Esophagus squamous epithelium (tissue), 5 donors: ENCODE data around the gene SFTPD. TPM values are rescaled to one million over a fixed set of nuclear protein-coding genes. Genes with fewer than 3 reads are reported as not detected.
"Not testable (repeated sequence)": the region's sequence is repeated elsewhere in the genome, so short reads cannot be mapped to it uniquely, and the experiment has no call there.

Experiments used
- DNase-seq: peaks from one replicate; lab custom pipeline; 2025; lab: John Stamatoyannopoulos, UW
- H3K27ac ChIP-seq, 4 donors: fragments of 200-600 bp; sonication (generic); one replicate each; pipeline ENCODE4 v1.5.1; 2016 to 2019; ENCODE audit warnings: mild to moderate bottlenecking in 1 of 4
- H3K27me3 ChIP-seq, 4 donors: fragments of 200-600 bp; sonication (generic); 1 replicate in 3 of 4; 2 replicates in 1 of 4; pipeline versions ENCODE4 v1.5.1 to v1.6.0; 2017 to 2021; ENCODE audit warnings: antibody characterized with exemption in 1 of 4
- H3K36me3 ChIP-seq, 3 donors: fragments of 200-600 bp; sonication (generic); one replicate each; pipeline ENCODE4 v1.5.1; 2016 to 2019
- H3K4me1 ChIP-seq, 3 donors: fragments of 200-600 bp; sonication (generic); one replicate each; pipeline ENCODE4 v1.5.1; 2017 to 2019
- H3K4me3 ChIP-seq, 4 donors: fragments of 200-600 bp; sonication (generic); 1 replicate in 3 of 4; 2 replicates in 1 of 4; pipeline ENCODE4 v1.5.1; 2016 to 2019; ENCODE audit warnings: mild to moderate bottlenecking in 2 of 4, moderate library complexity in 1 of 4
- H3K9me3 ChIP-seq, 3 donors: fragments of 200-600 bp; sonication (generic); one replicate each; pipeline ENCODE4 v1.5.1; 2016 to 2019
- POLR2A ChIP-seq, 4 donors: fragments of 450-650 bp; IDR thresholded peaks; one replicate each; pipeline ENCODE4 v1.6.1; 2017; ENCODE audit warnings: antibody characterized with exemption in 4 of 4, mild to moderate bottlenecking in 4 of 4, moderate library complexity in 3 of 4
- WGBS, 2 donors: methylation state at CpG; one replicate each; pipeline ENCODE4 v1.1.5; 2018; 5-methylcytosine and 5-hydroxymethylcytosine counted together
- intact Hi-C: fragments of 100-400 bp; cut with DNase I; formaldehyde crosslinking; loops from one replicate; pipeline ENCODE4 v1.15.0; 2022
- total RNA-seq, 4 donors: library from RNA; depleted of rRNA; stranded (reverse); fragments of >200 nt; gene quantifications; one replicate each; pipeline ENCODE4 v1.1.0, GENCODE V29; 2016
- TF ChIP-seq, protein P1 (sequence below), 6 experiments: fragments of 450-650 bp in 4 of 6; fragments of 200-600 bp in 2 of 6; sonication (generic) in 2 of 6; IDR thresholded peaks; one replicate each; pipeline ENCODE4 v1.5.1; 2016 to 2019; ENCODE audit warnings: antibody characterized with exemption in 6 of 6, mild to moderate bottlenecking in 4 of 6, moderate library complexity in 4 of 6
- donor health status: DM: yes; HTN: yes; CAD: no.

Gene SFTPD
- total RNA-seq, 4 donors from 2014 or later = 0.83 to 1.2 (median 1.0) TPM

DNA sequence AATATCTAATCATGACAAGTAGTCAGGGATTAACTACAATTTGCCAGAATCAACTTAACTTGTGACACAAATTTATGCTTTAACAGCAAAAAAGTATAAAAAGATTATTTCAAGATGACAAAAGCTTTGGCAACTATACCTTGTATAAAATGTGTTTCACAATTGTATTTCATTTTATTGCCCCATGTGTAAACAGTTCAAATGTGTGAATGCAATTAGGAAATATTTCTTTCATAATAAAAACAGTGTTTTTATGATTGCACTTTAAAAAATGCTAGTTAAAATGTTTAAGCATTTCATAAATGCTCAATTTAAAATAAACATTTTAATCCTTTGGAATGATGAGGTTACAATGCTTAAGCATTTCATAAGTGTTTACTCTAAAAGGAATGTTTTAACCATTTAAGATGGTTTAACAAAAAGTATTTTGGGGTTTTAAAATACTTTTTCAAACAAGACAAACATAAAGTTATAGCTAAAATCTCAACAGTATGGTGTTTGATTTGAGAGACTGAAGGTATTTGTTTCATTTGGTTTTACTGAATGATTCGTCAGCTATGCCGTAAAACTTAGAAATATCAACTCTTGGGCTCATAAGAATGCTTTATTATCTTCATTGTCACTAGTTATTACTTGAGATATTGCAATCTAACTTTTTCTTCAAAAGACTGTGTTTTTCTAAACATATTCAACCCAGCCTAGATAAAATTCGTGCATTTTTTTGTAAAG is 50.1 kb downstream of the SFTPD start:
- intact Hi-C loops = no loop called here
- no peak overlapping the region for H3K4me3 ChIP-seq
- whole genome bisulfite sequencing, 2 donors = 76% methylated on average over 3 of the region's 3 CpGs
- H3K4me1 ChIP-seq = no peaks in the 10 kb centered on the region
- no peak overlapping the region for H3K27ac ChIP-seq
- H3K36me3 ChIP-seq = no peaks in the 10 kb centered on the region
- H3K27me3 ChIP-seq = peaks cover 0 to 14% (median 0%) of the 10 kb centered on the region in 4 donors
- H3K9me3 ChIP-seq = no peaks in the 10 kb centered on the region
- DNase-seq = no peak
- TF ChIP-seq POLR2A (IDR thresholded peaks at IDR 0.05) = no peak
- TF ChIP-seq, protein P1, sequence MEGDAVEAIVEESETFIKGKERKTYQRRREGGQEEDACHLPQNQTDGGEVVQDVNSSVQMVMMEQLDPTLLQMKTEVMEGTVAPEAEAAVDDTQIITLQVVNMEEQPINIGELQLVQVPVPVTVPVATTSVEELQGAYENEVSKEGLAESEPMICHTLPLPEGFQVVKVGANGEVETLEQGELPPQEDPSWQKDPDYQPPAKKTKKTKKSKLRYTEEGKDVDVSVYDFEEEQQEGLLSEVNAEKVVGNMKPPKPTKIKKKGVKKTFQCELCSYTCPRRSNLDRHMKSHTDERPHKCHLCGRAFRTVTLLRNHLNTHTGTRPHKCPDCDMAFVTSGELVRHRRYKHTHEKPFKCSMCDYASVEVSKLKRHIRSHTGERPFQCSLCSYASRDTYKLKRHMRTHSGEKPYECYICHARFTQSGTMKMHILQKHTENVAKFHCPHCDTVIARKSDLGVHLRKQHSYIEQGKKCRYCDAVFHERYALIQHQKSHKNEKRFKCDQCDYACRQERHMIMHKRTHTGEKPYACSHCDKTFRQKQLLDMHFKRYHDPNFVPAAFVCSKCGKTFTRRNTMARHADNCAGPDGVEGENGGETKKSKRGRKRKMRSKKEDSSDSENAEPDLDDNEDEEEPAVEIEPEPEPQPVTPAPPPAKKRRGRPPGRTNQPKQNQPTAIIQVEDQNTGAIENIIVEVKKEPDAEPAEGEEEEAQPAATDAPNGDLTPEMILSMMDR (IDR thresholded peaks at IDR 0.05) = no peak

DNA sequence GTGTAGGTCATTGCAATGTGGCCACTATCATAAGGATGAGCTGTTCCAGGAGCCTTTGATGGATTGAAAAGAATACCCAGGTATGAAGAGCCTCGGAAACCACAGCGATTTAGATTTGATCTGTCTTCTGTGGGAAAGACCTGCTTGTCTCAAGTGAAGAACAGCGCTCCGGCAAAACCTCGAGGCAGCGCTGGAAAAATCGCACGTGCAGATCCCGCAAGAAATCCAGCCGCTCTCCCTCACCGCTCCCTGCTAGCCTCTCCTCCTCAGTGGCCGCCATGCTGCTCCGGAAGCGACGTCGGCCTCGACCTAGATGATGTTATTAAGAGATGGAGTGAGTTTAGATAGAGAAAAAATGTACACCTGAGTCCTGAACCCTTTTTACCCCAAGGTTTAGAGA is 56.0 kb downstream of the SFTPD start:
- H3K4me3 ChIP-seq, intact Hi-C loops, DNase-seq, H3K4me1 ChIP-seq, H3K9me3 ChIP-seq, H3K27me3 ChIP-seq, H3K36me3 ChIP-seq, H3K27ac ChIP-seq: not testable (repeated sequence)
- 90 to 91% methylated on average over 16 to 17 of the region's 17 CpGs for WGBS, 2 donors

DNA sequence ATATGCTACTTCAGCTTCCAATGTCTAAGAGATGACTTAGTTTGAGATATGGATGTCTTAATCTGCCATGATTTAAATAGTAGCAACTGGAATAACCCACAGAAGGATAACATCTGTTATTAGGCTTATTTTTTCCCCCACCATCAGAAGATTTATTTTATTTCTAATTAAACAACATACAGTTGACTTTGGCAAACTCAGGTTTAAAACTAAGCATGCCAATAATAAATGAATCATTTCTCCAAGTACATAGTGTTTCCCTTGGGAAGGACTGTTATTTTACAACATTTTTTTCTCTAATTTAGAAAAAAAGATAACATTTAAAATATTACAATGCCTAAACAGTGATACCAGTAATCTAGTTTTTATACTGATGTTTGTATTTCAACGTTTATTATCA is 58.4 kb downstream of the SFTPD start:
- 22 to 29% methylated on average over 1 of the region's 1 CpG for WGBS, 2 donors
- Histone ChIP-seq H3K27me3 (no peaks in the 10 kb centered on the region), H3K27ac (no peak overlapping the region), H3K4me1 (no peaks in the 10 kb centered on the region), H3K36me3 (no peaks in the 10 kb centered on the region), H3K4me3 (no peak overlapping the region), H3K9me3 (no peaks in the 10 kb centered on the region)
- TF ChIP-seq, protein P1 (IDR thresholded peaks at IDR 0.05) = no peak
- no peak for TF ChIP-seq POLR2A (IDR thresholded peaks at IDR 0.05)
- intact Hi-C loops = no loop called here
- no peak for DNase-seq

DNA sequence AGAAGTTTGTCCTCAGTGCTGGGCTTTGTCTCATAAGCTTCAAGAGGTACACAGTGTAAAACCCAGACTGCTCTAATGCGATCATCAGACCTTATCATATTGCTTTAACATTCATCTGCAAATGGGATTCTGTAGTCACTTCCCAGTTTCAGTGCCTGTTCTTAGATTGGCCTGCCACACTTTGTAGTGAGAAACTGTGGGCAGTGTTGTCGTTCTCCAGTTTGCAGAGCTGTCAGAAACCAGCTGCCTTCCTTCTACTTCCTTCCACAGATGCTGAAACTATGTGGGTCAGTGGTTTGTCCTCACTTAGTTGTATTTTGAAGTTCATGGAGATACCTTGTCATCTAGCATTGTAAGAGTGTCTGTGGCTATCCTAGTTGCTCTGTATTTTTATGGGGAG is 59.9 kb downstream of the SFTPD start:
- 60 to 62% methylated on average over 2 of the region's 2 CpGs for WGBS, 2 donors
- H3K4me1 ChIP-seq, DNase-seq, H3K36me3 ChIP-seq, H3K27ac ChIP-seq, H3K27me3 ChIP-seq, H3K9me3 ChIP-seq, H3K4me3 ChIP-seq, intact Hi-C loops: not testable (repeated sequence)

Other genes starting within 250 kb of the SFTPD start
- gene NUTM2B, start 245.9 kb downstream of the SFTPD start, total RNA-seq = 1 to 10 TPM in 1 of 4 donors, under 1 TPM in 1, not detected in 2; 0.70 to 1.5 TPM
- gene NUTM2E, start 122.4 kb downstream of the SFTPD start, total RNA-seq = under 1 TPM in 1 of 4 donors, not detected in 3; under 0.01 TPM
- gene TMEM254, start 129.6 kb upstream of the SFTPD start, total RNA-seq = 10 to 100 TPM; 25.6 to 35.6 (median 32.7) TPM
- 10 to 100 TPM in 1 of 4 donors, 1 to 10 TPM in 3; 2.7 to 22.1 (median 3.0) TPM for gene PLAC9, start 183.6 kb upstream of the SFTPD start, total RNA-seq